HCEC 1CT (cell line): ENCODE results near the gene SRP9.
A peak's percentile ranks its signal among the peaks of the same experiment; 100 is the strongest.
"Not testable (repeated sequence)": the region's sequence is repeated elsewhere in the genome, so short reads cannot be mapped to it uniquely, and the experiment has no call there.

Source experiments
- DNase-seq: peaks from one replicate; pipeline ENCODE4 v3.0.0-alpha.2; 2017

The SRP9 gene

DNA sequence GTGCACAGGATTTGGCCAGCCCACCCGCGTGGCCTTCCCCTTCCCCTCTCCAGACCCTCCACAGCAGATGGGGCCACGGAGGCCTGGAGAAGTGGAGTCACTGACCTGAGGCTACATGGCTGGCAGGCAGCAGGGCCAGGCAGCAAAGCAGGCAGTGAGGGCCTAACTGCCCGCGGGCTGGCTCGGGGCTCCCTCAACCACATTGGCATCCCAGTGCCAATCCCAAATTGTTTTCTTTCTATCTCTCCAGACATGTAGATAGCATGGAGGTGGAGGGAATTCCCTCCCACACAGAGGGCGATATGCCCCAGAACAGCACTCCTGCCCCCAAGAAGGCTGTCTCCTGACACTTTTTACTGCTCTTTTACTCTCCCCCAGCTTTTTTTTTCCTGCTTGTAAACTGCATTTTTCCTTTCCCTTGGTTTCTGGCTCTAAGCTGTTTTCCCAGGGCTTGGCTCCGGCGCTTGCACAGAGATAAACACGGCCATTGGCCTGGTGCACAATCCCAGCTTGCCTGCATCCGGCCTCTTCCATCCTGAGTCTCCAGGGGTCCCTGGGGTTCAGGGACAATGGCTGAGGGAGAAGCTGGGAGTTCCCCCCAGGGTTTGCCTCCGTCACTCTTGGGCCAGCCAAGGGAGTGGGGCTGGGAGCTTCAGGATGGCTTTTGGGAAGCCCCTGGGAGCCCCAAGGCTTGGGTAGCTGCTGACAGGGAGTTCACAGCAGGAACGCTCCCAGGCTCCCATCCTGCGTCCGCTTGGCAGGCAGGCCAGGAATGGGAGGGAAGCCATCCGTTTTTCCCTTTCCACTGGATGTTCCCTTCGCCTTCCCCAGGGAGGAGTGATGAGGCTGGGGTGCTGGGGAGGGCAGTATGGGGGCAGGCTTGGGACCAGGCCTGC is 39.3 kb downstream of the SRP9 start:
- no peak for DNase-seq

DNA sequence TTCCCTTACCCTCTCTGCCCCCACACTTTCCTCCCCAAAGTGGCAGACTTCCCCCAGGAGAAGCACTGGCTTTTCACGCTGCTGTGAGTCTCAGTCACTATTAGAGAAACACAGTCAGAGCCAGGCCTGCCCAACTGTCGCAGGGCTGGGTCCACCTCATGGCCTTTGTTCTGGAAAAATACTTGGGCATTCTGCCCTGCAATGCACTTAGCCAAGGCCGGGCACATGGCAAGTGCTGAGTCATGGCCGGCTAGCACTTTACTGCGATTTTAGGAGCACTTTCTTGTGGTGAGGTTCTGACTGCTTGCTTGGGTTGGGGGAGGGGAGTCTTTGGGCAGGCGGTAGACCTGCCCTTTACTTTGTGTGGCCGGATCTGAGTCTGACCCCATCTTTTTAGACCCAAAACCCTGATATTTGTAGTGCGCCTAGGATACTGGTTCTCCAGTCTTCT is 40.0 kb downstream of the SRP9 start:
- peak; percentile 82 for DNase-seq

DNA sequence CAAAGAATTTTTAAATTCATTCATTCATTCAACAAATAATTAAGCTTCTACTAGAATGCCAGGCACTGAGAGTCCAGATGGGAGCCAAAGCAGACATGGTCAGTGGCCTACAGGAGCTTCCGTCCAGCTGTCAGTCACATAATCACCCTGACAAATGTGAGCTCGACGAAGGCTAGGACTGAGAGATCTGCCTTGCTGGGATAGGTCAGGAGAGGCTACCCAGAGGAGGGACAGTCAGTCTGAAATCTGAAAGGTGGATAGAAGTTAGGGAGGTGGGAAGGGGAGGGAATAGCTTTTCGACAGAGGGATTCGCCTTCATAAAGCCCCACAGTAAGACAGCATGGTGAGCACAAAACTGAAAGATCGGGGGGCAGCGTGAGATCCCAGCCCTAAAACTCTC is 40.6 kb downstream of the SRP9 start:
- no peak for DNase-seq

DNA sequence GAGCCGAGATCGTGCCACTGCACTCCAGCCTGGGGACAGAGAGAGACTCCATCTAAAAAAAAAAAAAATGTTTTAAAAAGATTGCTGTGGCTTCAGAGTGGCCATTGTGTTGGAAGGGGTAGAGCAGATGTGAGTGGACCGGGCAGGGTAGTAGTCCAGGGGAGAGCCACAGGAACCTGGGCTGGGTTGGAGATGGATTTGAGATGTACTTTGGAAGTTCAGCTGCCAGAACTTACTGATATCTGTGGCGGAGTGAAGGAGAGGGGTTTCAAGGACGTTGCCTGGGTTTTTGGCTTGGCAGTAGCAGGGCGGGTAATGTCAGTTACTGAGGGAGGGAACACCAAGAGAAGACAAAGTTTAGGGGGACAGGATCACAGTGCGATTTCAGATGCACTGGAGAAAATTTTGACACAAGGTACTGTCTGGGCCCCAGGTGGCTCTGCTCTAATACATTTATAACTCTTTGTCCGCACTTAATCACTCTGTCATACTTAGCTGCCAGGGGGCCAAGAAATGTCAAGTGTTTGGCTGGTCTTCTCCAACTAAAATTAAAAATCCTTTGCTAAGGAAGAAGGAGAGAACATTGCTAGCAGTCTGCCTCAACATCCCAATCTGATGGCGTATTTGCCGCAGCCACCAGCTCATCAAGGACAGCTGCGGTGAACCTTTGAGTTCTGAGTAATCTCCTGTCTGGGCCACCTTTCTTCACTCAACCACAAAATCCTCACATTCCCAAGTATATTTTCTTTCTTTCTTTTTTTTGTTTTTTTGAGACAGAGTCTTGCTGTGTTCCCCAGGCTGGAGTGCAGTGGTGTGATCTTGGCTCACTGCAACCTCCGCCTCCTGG is 41.9 kb downstream of the SRP9 start:
- no peak for DNase-seq

DNA sequence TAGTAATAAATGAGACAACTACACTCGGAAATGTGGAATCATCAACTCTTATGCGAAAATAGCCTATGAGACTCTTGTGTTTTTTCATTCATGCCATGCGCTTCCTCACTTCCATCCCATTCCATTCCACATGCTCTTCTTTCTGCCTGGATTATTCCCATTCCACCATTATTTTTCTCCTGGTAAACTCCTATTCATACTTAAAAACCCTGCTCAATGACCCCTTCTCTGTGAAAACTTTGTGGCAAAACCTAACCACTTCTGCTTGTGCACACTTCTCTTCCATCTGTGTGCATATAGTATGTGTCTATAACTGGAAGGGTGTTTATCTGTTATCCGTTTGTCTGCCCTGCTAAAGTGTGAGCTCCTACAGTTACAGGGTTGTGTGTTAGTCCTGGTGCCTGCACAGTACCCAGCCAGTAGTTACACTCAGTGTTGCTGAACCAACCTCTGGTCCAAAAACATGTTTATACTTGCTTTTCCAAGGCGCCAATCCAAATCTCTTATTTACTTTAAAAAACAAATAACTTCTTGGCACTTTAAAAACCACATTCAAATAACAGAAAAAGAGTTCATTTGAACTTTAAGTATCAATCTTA is 43.0 kb downstream of the SRP9 start:
- DNase-seq: no peak

DNA sequence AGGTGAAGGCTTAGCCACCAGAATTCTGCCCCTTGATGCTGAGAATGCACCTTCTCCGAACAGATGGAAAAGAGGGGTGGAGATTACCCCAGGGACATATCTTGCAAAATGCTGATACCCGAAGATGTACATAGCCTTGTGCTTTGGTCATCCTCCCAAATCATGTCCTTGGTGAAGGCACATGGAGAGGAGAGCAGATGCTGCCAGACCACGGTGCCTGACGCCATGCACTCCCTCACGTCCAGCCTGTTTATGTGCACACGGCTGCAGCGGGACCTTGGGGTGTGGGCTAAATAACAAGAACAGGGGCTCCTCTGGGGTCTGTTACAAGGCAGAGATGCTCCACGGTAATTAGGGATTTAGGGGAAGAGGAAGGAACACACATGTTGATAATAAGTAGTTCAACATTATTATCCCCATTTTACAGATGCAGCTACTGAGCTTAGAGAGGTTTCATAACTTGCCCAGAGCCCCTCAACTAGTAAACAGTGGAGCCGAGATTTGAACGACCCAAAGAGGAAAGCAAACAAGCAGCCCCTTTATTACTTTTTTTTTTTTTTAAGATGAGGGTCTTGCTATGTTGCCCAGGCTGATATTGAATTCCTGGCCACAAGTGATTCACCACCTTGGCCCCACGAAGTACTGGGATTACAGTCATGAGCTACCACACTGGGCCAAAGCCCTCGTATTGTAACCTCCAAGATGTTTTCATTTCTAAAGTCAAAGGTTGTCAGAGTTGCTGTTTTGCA is 45.2 kb downstream of the SRP9 start:
- DNase-seq: no peak

DNA sequence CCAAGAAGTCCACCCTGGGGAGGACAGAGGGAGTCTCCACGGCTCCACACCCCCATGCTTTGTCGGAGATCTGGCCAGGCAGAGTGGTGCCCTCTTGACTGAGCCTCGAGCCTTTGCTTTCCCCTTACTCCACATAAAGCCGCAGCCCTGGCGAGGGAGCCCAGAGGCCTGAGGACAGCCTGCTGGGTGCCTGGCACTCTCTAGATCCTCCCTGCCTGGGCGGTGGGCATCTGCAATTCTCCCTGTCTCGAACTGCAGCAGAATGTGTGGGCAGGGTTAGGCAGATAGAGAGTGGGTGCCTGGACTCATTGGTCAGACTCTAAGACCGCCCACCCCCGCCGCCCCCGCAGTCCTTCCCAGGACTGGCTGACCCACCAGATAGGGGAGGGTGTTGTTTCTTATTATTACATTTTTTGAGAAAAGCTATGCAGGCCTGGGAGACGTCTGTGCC is 46.2 kb downstream of the SRP9 start:
- DNase-seq: no peak

DNA sequence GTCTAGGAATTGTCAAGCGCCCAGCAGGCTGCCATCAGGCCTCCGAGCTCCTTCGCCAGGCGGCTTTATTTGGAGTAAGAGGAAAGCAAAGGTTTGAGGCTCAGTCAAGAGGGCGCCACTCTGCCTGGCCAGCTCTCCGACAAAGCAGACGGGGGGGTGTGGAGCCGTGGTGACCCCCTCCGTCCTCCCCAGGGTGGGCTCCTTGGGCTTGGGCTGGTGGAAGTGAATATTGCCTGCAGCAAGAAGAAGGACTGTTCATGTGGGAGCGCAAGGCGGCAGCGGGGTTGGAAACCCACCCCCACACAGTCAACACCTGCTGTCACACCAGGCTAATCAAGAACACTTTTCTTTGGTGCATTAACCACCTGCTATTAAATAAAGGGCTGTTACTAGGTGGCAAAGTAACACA is 46.9 kb downstream of the SRP9 start:
- DNase-seq: no peak

DNA sequence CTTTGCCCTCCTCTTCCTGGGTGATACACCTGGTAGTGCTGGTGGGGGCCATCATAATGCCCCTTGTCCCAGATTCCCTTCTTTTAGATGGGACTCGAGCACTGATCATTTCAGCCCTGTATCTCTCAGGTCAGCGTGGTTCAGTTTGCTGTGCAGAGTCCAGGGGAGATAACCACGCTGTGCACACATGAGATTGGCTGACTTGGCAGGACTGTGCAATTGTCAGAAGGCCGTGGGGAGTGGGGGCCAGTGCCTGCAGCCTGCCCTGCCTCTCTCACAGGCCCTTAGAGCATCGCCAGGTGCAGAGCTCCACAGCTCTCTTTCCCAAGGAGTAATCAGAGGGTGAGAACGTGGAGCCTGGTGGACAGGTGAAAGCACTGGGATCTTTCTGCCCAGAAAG is 47.5 kb downstream of the SRP9 start:
- no peak for DNase-seq

DNA sequence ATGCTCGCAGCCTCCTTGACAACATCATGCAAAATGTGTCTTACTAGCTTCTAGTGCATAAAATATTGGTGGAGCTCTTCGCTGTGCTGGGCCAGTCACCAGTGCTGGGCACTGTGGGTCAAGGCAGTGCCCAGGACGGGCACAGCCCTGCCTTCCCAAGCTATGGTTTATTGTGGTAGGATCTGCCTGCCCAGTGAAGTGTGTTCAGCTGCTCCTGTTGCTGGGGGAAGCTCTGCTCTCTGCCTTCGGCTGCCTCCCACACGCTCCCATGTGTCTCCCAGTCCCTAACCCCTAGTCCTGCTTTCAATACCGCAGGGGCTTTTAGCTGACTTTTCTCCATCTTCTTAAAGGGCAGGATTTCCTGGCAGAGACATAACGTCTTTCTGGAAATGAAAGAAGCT is 48.0 kb downstream of the SRP9 start:
- DNase-seq: no peak

DNA sequence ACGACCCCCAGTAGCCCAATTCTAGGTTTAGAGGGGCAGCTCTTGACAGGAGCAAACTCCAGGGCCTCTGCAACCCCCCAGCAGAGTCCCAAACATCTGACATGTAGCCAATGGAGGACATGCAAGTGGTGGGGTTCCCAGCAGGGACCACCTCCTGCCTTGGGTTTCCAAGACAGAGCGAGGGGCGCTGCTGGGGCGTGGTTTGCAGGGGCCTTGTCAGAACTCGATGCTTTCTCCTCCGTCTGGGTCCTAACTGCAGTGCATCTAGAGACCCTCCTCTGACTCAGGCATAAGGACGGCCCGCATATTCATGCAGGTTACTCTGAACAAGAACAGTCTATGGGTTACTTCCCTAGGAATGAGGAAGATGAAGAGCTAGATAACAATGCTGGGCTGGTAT is 49.5 kb downstream of the SRP9 start:
- DNase-seq: no peak

DNA sequence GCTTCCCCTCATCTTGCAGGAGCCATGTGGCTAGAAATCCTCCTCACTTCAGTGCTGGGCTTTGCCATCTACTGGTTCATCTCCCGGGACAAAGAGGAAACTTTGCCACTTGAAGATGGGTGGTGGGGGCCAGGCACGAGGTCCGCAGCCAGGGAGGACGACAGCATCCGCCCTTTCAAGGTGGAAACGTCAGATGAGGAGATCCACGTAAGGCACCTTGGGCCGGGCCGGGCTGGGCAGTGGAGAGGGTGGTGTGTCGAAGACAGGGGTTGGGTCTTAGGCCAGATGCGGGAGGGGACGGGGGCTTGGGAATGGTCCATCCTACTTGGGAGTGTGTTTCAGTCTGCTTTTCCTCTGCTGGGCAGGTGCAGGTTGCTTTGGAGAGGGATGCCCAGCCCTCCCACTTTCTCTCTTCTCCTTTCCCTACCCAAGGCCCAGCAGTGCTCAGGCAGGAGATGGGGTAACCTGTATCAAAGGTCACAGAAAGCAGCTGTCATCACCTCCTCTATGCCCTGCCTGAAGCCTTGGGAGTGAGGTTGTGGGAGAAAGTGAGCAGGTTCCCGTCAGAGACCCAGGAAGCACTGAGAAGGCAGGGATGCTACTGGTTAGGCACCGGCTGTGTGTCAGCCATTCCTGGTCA is 51.2 kb downstream of the SRP9 start:
- DNase-seq: no peak

DNA sequence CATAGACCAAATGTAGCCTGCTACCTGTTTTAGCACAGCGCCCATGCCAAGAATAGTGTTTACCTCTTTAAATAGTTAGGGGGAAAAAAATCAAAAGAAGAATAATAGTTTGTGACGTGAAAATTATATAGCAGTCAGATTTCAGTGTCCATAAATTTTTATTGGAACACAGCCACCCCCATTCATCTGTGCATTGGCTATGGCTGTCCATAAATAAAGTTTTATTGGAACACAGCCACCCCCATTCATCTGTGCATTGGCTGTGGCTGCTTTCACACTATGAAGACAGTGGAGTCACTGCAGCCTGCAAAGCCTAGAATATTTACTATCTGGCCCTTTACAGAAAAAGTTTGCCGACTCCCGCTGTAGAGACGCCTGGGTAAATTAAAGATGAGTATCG is 53.2 kb downstream of the SRP9 start:
- DNase-seq: no peak

DNA sequence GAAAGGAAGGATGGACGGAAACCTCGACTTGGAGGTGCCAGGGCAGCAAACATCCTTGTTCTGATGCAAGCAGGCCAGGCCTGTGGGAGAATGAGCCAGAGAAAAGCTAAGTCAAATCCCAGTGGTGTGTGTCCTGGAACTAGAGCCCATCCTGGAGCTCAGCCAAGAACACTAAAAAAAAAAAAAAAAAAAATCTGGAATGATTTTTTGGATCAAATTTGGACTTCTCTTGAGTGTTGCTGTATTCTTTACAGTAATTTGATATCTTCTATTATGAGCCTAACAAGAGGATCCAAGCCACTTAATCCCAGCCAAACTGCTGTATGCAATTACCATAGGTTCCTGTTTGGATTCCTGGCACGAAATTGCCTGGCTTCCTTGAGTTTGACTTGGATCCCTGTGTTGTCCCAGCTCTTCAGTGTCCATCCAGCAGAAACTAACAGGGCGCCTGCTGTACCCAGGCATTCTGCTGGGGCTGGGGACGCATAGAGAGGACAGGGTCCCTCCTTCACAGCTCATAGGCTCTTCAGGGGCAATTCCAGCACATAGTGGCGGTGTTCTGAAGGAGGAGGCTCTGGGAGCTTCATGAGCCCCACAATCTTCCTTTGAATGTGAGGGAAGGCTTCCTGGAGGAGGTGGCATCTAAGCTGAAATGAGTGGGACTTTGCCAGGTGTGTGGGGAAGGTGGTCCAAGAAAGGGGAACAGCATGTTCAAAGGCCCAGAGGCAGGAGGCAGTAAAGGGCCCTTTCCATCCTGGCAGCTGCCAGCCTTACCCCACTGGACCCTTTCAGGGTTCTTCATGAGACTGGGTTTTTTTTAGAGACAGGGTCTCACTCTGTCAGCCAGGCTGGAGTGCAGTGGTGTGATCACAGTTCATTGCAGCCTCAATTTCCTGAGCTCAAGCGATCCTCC is 57.0 kb downstream of the SRP9 start:
- peak; percentile 10 for DNase-seq

DNA sequence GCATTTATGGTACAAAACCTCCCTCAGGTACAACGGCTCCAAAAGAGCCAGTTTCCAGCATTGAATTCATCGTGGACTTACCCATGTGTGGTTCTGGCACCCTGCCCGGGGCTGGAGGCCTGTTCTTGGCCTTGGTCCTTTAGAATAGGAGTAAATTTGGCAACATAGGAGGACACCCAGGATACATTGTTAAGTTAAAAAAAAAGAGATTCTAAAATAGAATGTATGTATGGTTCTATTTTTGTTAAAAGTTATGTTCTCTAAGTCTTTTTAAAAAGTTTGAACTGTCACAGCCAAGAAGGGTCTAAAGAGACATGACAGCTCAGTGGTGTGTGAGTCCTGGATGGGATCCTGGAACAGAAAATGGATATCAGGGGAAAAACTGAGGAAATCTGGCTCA is 58.2 kb downstream of the SRP9 start:
- no peak for DNase-seq

DNA sequence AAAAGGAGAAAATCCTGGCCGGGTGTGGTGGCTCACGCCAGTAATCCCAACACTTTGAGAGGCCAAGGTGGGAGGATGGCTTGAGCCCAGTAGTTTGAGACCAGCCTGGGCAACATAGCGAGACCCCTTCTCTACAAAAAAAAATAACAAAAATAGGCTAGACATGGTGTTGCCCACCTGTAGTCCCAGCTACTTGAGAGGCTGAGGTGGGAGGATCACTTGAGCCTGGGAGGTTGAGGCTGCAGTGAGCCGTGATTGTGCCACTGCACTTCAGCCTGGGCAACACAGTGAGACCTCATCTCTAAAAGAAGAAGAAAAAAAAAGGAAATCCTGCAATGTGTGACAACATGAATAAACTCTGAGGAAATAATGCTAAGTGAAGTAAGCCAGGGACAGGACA is 58.7 kb downstream of the SRP9 start:
- not testable (repeated sequence) for DNase-seq

DNA sequence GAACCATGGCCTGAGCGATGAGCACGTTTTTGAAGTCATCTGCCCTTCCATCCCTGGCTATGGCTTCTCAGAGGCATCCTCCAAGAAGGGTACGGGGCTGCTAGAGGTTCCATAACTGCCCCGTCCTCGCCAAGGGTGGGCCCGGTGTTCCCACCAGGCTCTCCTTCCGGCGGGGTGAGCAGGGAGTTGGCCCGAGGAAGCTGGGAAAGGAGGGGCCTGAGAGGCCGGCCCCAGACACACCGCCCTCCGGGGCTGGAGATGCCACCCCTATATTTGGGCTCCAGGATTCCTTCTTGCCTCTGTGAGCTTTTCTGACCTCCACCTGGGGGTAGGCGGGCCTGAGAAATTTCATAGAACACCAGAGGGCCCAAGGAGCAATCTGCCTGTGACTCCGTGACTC is 61.2 kb downstream of the SRP9 start:
- no peak for DNase-seq
